NCI-H2107 (cell line): Measurements from ENCODE around the gene REXO4.
A peak's percentile ranks its signal among the peaks of the same experiment; 100 is the strongest.

Experiments
- DNase-seq: peaks from one replicate; lab custom pipeline; 2025; lab: John Stamatoyannopoulos, UW

Gene REXO4

GRCh38 chr9:133369422-133369821, 48.4 kb downstream of the REXO4 start:
- DNase-seq = no peak

- no peak for DNase-seq
Observed at GRCh38 chr9:133368249-133368881, 49.4 kb downstream of the REXO4 start.

- DNase-seq = no peak
Observed at GRCh38 chr9:133367778-133368177, 50.0 kb downstream of the REXO4 start.

- DNase-seq = no peak
Observed at GRCh38 chr9:133367221-133367620, 50.6 kb downstream of the REXO4 start.

GRCh38 chr9:133366435-133366834, 51.4 kb downstream of the REXO4 start:
- no peak for DNase-seq

GRCh38 chr9:133362359-133363044, 55.3 kb downstream of the REXO4 start:
- no peak for DNase-seq

GRCh38 chr9:133361507-133362092, 56.2 kb downstream of the REXO4 start:
- DNase-seq = no peak

GRCh38 chr9:133360400-133361393, 57.1 kb downstream of the REXO4 start:
- DNase-seq = no peak

- DNase-seq = no peak
Observed at GRCh38 chr9:133359399-133360175, 58.2 kb downstream of the REXO4 start.

GRCh38 chr9:133357656-133358055, 60.2 kb downstream of the REXO4 start:
- no peak for DNase-seq

- DNase-seq = peak; percentile 52
Observed at GRCh38 chr9:133356391-133357091, 61.3 kb downstream of the REXO4 start, which contains the start of the genes SURF1 and SURF2. Gene SURF1, minus strand, starts transcription at chr9:133356487. Its CDS starts 34 bp downstream, at chr9:133356453. Gene SURF2, plus strand, starts transcription at chr9:133356550. Its CDS starts 43 bp downstream, at chr9:133356593.
